ENCODE measurements around the gene PUM2. TPM values are rescaled to one million over a fixed set of nuclear protein-coding genes. Genes with fewer than 3 reads are reported as not detected.

Gene PUM2
- total RNA-seq, 1 donor from 2014 or later = 113 TPM

- no peak for DNase-seq
- TF ChIP-seq, protein P1, sequence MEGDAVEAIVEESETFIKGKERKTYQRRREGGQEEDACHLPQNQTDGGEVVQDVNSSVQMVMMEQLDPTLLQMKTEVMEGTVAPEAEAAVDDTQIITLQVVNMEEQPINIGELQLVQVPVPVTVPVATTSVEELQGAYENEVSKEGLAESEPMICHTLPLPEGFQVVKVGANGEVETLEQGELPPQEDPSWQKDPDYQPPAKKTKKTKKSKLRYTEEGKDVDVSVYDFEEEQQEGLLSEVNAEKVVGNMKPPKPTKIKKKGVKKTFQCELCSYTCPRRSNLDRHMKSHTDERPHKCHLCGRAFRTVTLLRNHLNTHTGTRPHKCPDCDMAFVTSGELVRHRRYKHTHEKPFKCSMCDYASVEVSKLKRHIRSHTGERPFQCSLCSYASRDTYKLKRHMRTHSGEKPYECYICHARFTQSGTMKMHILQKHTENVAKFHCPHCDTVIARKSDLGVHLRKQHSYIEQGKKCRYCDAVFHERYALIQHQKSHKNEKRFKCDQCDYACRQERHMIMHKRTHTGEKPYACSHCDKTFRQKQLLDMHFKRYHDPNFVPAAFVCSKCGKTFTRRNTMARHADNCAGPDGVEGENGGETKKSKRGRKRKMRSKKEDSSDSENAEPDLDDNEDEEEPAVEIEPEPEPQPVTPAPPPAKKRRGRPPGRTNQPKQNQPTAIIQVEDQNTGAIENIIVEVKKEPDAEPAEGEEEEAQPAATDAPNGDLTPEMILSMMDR (IDR thresholded peaks at IDR 0.05; ENCODE audit: partially characterized antibody, unreplicated experiment) = no peak
- Mint-ChIP-seq H3K36me3 (ENCODE audit: unreplicated experiment) (peaks cover 5% of the 10 kb centered on the region), H3K27me3 (ENCODE audit: unreplicated experiment) (peaks cover 2% of the 10 kb centered on the region), H3K4me3 (ENCODE audit: unreplicated experiment) (no peak overlapping the region), H3K27ac (ENCODE audit: unreplicated experiment) (no peak overlapping the region), H3K4me1 (ENCODE audit: low read depth, unreplicated experiment) (peaks cover 4% of the 10 kb centered on the region), H3K9me3 (ENCODE audit: unreplicated experiment) (peaks cover 2% of the 10 kb centered on the region)
Measured at GRCh38 chr2:20304411-20304810, 46.2 kb downstream of the PUM2 start.

GRCh38 chr2:20303966-20304365 lies 46.7 kb downstream of the PUM2 start:
- DNase-seq = no peak
- Mint-ChIP-seq H3K4me1 (ENCODE audit: low read depth, unreplicated experiment) (peaks cover 4% of the 10 kb centered on the region), H3K36me3 (ENCODE audit: unreplicated experiment) (peaks cover 5% of the 10 kb centered on the region), H3K27me3 (ENCODE audit: unreplicated experiment) (peaks cover 2% of the 10 kb centered on the region), H3K4me3 (ENCODE audit: unreplicated experiment) (no peak overlapping the region), H3K9me3 (ENCODE audit: unreplicated experiment) (peaks cover 2% of the 10 kb centered on the region), H3K27ac (ENCODE audit: unreplicated experiment) (no peak overlapping the region)
- TF ChIP-seq, protein P1 (IDR thresholded peaks at IDR 0.05; ENCODE audit: partially characterized antibody, unreplicated experiment) = no peak

GRCh38 chr2:20302019-20302418 lies 48.6 kb downstream of the PUM2 start:
- Mint-ChIP-seq H3K27me3 (ENCODE audit: unreplicated experiment) (peaks cover 2% of the 10 kb centered on the region), H3K4me3 (ENCODE audit: unreplicated experiment) (no peak overlapping the region), H3K27ac (ENCODE audit: unreplicated experiment) (no peak overlapping the region), H3K4me1 (ENCODE audit: low read depth, unreplicated experiment) (peaks cover 4% of the 10 kb centered on the region), H3K36me3 (ENCODE audit: unreplicated experiment) (peaks cover 5% of the 10 kb centered on the region), H3K9me3 (ENCODE audit: unreplicated experiment) (peaks cover 2% of the 10 kb centered on the region)
- no peak for DNase-seq
- TF ChIP-seq, protein P1 (IDR thresholded peaks at IDR 0.05; ENCODE audit: partially characterized antibody, unreplicated experiment) = no peak

DNA sequence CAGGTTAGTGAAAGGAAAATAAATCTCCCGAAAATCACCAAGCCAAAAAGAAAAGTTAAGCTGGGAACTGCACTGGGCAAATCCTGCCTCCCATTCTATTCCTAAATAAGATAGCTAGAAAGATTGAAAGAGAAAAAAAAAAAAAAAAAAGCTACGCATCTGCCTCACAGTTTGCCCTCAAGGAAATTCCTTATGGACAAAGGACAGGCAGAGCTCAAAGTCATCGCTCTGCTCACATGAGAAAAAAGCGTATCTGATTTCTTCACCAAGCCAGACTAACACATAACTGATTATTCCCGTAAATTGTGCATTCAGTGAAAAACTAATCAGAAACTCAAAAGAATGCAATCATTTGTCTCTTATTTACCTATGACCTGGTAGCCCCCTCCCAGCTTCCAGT lies 50.0 kb downstream of the PUM2 start:
- peaks cover 2% of the 10 kb centered on the region for H3K27me3 Mint-ChIP-seq (ENCODE audit: unreplicated experiment)
- no peaks in the 10 kb centered on the region for H3K36me3 Mint-ChIP-seq (ENCODE audit: unreplicated experiment)
- no peak for DNase-seq
- H3K27ac Mint-ChIP-seq (ENCODE audit: unreplicated experiment) = no peak overlapping the region
- TF ChIP-seq, protein P1 (IDR thresholded peaks at IDR 0.05; ENCODE audit: partially characterized antibody, unreplicated experiment) = no peak
- peaks cover 2% of the 10 kb centered on the region for H3K9me3 Mint-ChIP-seq (ENCODE audit: unreplicated experiment)
- H3K4me3 Mint-ChIP-seq (ENCODE audit: unreplicated experiment) = no peak overlapping the region
- peaks cover 4% of the 10 kb centered on the region for H3K4me1 Mint-ChIP-seq (ENCODE audit: low read depth, unreplicated experiment)

DNA sequence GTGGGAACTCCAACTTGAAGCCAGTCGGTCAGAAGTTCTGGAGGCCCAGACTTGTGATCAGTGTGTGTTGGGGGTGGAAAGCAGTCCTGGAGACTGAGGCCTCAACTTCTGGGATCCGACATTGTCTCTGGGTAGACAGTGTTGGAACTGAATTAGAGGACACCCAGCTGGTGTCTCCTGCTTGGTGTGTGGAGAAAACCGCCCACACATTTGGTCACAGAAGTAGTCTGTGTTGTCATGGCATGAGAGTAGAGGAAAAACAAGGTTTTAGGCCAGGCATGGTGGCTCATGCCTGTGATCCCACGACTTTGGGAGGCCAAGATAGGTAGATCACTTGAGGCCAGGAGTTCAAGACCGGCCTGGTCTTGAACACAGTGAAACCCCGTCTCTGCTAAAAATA lies 51.5 kb downstream of the PUM2 start:
- no peak for DNase-seq
- TF ChIP-seq, protein P1 (IDR thresholded peaks at IDR 0.05; ENCODE audit: partially characterized antibody, unreplicated experiment) = no peak

More for the DNA sequence above, 51.5 kb downstream of the PUM2 start:
- Mint-ChIP-seq H3K27ac (ENCODE audit: unreplicated experiment) (no peak overlapping the region), H3K4me3 (ENCODE audit: unreplicated experiment) (no peak overlapping the region), H3K9me3 (ENCODE audit: unreplicated experiment) (no peaks in the 10 kb centered on the region), H3K27me3 (ENCODE audit: unreplicated experiment) (no peaks in the 10 kb centered on the region), H3K36me3 (ENCODE audit: unreplicated experiment) (no peaks in the 10 kb centered on the region), H3K4me1 (ENCODE audit: low read depth, unreplicated experiment) (peaks cover 4% of the 10 kb centered on the region)

Measured in glutamatergic neuron (in vitro differentiated cells).